T-cell (primary cell): ENCODE measurements around the gene MROH2A. TPM values are rescaled to one million over a fixed set of nuclear protein-coding genes. Genes with fewer than 3 reads are reported as not detected.
"Not testable (repeated sequence)": the region's sequence is repeated elsewhere in the genome, so short reads cannot be mapped to it uniquely, and the experiment has no call there.

Experiments
- ATAC-seq, 4 experiments: fragments of 200-7000 bp in 3 of 4; fragments of 150-1000 bp in 1 of 4; cut with Tn5 transposase; replicated peaks in 1 of 4; 1 replicate in 3 of 4; 2 replicates in 1 of 4; pipeline ENCODE4 v1.10.0; 2021; ENCODE audit warnings: moderate library complexity in 3 of 4, mild to moderate bottlenecking in 2 of 4, moderate number of reproducible peaks in 1 of 4
- CTCF ChIA-PET, 2 donors: fragments of 300-600 bp; sonication (Branson Sonifier 250); formaldehyde crosslinking; loops; one replicate each; lab custom pipeline; 2022; ENCODE audit warnings: antibody characterized with exemption in 2 of 2; lab: Charles Lee
- POLR2A ChIA-PET, 2 donors: fragments of 300-600 bp; sonication (Branson Sonifier 250); formaldehyde crosslinking; loops; one replicate each; lab custom pipeline; 2022; ENCODE audit warnings: antibody characterized with exemption in 2 of 2; lab: Charles Lee
- DNase-seq, 35 experiments: peaks; one replicate each; pipeline versions ENCODE4 v3.0.0 to v3.0.0-alpha.2; 2013 to 2023
- H3K27ac ChIP-seq: one replicate; pipeline ENCODE4 v1.5.1; 2013; ENCODE audit warnings: low read length
- H3K27me3 ChIP-seq, 2 experiments: replicated peaks in 1 of 2; 1 replicate in 1 of 2; 2 replicates in 1 of 2; pipeline versions ENCODE4 v1.6.1 to v1.7.0; 2013; ENCODE audit warnings: low read length in 1 of 2, mixed read lengths in 1 of 2; ENCODE audit not compliant: control insufficient read depth in 2 of 2, insufficient read depth in 2 of 2; ENCODE audit errors: extremely low read depth in 1 of 2
- H3K36me3 ChIP-seq, 2 donors: 1 replicate in 1 of 2; 2 replicates in 1 of 2; pipeline versions ENCODE4 v1.6.1 to v1.7.0; 2013; ENCODE audit warnings: low read length in 1 of 2; ENCODE audit not compliant: control insufficient read depth in 2 of 2, insufficient read depth in 1 of 2; ENCODE audit errors: extremely low read depth in 1 of 2
- H3K4me1 ChIP-seq, 2 experiments: 1 replicate in 1 of 2; 2 replicates in 1 of 2; pipeline versions ENCODE4 v1.6.1 to v1.7.0; 2013; ENCODE audit warnings: low read length in 2 of 2, mixed read lengths in 1 of 2; ENCODE audit not compliant: insufficient read depth in 2 of 2, control insufficient read depth in 1 of 2; ENCODE audit errors: extremely low read depth in 1 of 2
- H3K4me3 ChIP-seq, 2 donors: 1 replicate in 1 of 2; 2 replicates in 1 of 2; pipeline versions ENCODE4 v1.5.1 to v1.7.0; 2013; ENCODE audit warnings: mild to moderate bottlenecking in 2 of 2, low read length in 1 of 2, moderate library complexity in 1 of 2; ENCODE audit not compliant: control insufficient read depth in 1 of 2; ENCODE audit errors: extremely low read depth in 1 of 2
- H3K9me3 ChIP-seq: 2 replicates; pipeline ENCODE4 v1.7.0; 2013
- H3K27ac Mint-ChIP-seq, 2 donors: one replicate each; pipeline ENCODE4 v1.8.0; 2020 to 2021; ENCODE audit warnings: mild to moderate bottlenecking in 2 of 2, mixed read lengths in 2 of 2
- H3K27me3 Mint-ChIP-seq, 2 donors: one replicate each; pipeline ENCODE4 v1.8.0; 2021 to 2022; ENCODE audit warnings: mixed read lengths in 2 of 2
- H3K36me3 Mint-ChIP-seq: one replicate; pipeline ENCODE4 v1.8.0; 2021; ENCODE audit warnings: mixed read lengths
- H3K4me1 Mint-ChIP-seq, 3 donors: one replicate each; pipeline ENCODE4 v1.8.0; 2020 to 2022; ENCODE audit warnings: mixed read lengths in 3 of 3, mild to moderate bottlenecking in 1 of 3
- H3K4me3 Mint-ChIP-seq, 3 donors: one replicate each; pipeline ENCODE4 v1.8.0; 2020 to 2022; ENCODE audit warnings: mild to moderate bottlenecking in 3 of 3, mixed read lengths in 3 of 3, moderate library complexity in 3 of 3
- H3K9me3 Mint-ChIP-seq, 3 donors: one replicate each; pipeline ENCODE4 v1.8.0; 2020 to 2022; ENCODE audit warnings: mixed read lengths in 3 of 3
- WGBS: methylation state at CpG from one replicate; pipeline ENCODE4 v1.1.5; 2013; ENCODE audit warnings: missing lambda C conversion rate; ENCODE audit not compliant: insufficient coverage; 5-methylcytosine and 5-hydroxymethylcytosine counted together
- total RNA-seq, 35 experiments: library from RNA in 6 of 35; stranded (reverse) in 6 of 35; fragments of 120-200 nt in 1 of 35; gene quantifications; one replicate each; pipeline versions ENCODE4 v1.2.1 to v1.2.4 and lab custom pipeline; 2013 to 2026

MROH2A gene
- total RNA-seq, 5 donors from 2014 or later (not counting 1 experiment from before 2014, with no cell fraction given), result not detected

GRCh38 chr2:233745073-233745755, 32.9 kb upstream of the MROH2A start:
- ATAC-seq, result no peak
- H3K27me3 Mint-ChIP-seq, result peaks cover 33 to 38% of the 10 kb centered on the region in 2 donors
- no peak overlapping the region for H3K27ac ChIP-seq

GRCh38 chr2:233745838-233746237, 32.3 kb upstream of the MROH2A start:
- CTCF ChIA-PET, H3K4me1 ChIP-seq, ATAC-seq, H3K4me3 ChIP-seq, H3K27ac Mint-ChIP-seq, H3K36me3 Mint-ChIP-seq, POLR2A ChIA-PET, H3K9me3 ChIP-seq, H3K4me3 Mint-ChIP-seq, H3K9me3 Mint-ChIP-seq, H3K27ac ChIP-seq, H3K4me1 Mint-ChIP-seq, DNase-seq, H3K36me3 ChIP-seq: not testable (repeated sequence)
- no CpG with 5 or more reads among the region's 2 CpGs for WGBS
- H3K27me3 ChIP-seq, result peaks cover 0 to 22% of the 10 kb centered on the region in 2 experiments
- H3K27me3 Mint-ChIP-seq, result peaks cover 33 to 37% of the 10 kb centered on the region in 2 donors

More at GRCh38 chr2:233745073-233745755, 32.9 kb upstream of the MROH2A start:
- Mint-ChIP-seq H3K9me3 (peaks cover 3 to 8% (median 7%) of the 10 kb centered on the region in 3 donors), H3K36me3 (no peaks in the 10 kb centered on the region), H3K27ac (no peak overlapping the region), H3K4me1 (no peaks in the 10 kb centered on the region), H3K4me3 (no peak overlapping the region)
- ChIA-PET POLR2A (no interaction called here), CTCF (no interaction called here)
- no peaks in the 10 kb centered on the region for H3K36me3 ChIP-seq
- H3K27me3 ChIP-seq, result peaks cover 0 to 18% of the 10 kb centered on the region in 2 experiments
- no peak for DNase-seq
- H3K4me1 ChIP-seq, result no peaks in the 10 kb centered on the region
- WGBS, result 79% methylated on average over 2 of the region's 5 CpGs
- H3K9me3 ChIP-seq, result no peaks in the 10 kb centered on the region
- H3K4me3 ChIP-seq, result no peak overlapping the region

GRCh38 chr2:233746475-233747282, 31.5 kb upstream of the MROH2A start:
- Histone ChIP-seq H3K4me3 (no peak overlapping the region), H3K27ac (no peak overlapping the region), H3K4me1 (no peaks in the 10 kb centered on the region), H3K9me3 (no peaks in the 10 kb centered on the region), H3K27me3 (peaks cover 0 to 22% of the 10 kb centered on the region in 2 experiments), H3K36me3 (no peaks in the 10 kb centered on the region)
- no peaks in the 10 kb centered on the region for H3K36me3 Mint-ChIP-seq
- 60% methylated on average over 4 of the region's 10 CpGs for WGBS
- no peak for DNase-seq
- H3K9me3 Mint-ChIP-seq, result peaks cover 6 to 17% (median 8%) of the 10 kb centered on the region in 3 donors
- no peaks in the 10 kb centered on the region for H3K4me1 Mint-ChIP-seq
- H3K4me3 Mint-ChIP-seq, result no peak overlapping the region
- CTCF ChIA-PET, result no interaction called here
- peaks cover 35 to 41% of the 10 kb centered on the region in 2 donors for H3K27me3 Mint-ChIP-seq
- POLR2A ChIA-PET, result no interaction called here
- ATAC-seq, result no peak
- H3K27ac Mint-ChIP-seq, result no peak overlapping the region

- ChIA-PET POLR2A (no interaction called here), CTCF (no interaction called here)
- Mint-ChIP-seq H3K4me3 (no peak overlapping the region), H3K27me3 (peaks cover 37 to 41% of the 10 kb centered on the region in 2 donors), H3K4me1 (no peaks in the 10 kb centered on the region), H3K36me3 (no peaks in the 10 kb centered on the region), H3K27ac (no peak overlapping the region), H3K9me3 (peaks cover 7 to 19% (median 8%) of the 10 kb centered on the region in 3 donors)
- no peaks in the 10 kb centered on the region for H3K9me3 ChIP-seq
- no peak overlapping the region for H3K27ac ChIP-seq
- no peak overlapping the region for H3K4me3 ChIP-seq
- ATAC-seq, result no peak
- no peaks in the 10 kb centered on the region for H3K36me3 ChIP-seq
- H3K4me1 ChIP-seq, result no peaks in the 10 kb centered on the region
- DNase-seq, result no peak
- H3K27me3 ChIP-seq, result peaks cover 0 to 20% of the 10 kb centered on the region in 2 experiments
- WGBS, result 100% methylated on average over 1 of the region's 6 CpGs
Measured at GRCh38 chr2:233747283-233747544, 30.9 kb upstream of the MROH2A start.

GRCh38 chr2:233750689-233751088, 27.4 kb upstream of the MROH2A start:
- H3K4me3 ChIP-seq, H3K4me3 Mint-ChIP-seq, H3K36me3 ChIP-seq, ATAC-seq, H3K36me3 Mint-ChIP-seq, CTCF ChIA-PET, H3K4me1 ChIP-seq, H3K27ac ChIP-seq, H3K9me3 ChIP-seq, POLR2A ChIA-PET, H3K27ac Mint-ChIP-seq, DNase-seq, H3K4me1 Mint-ChIP-seq: not testable (repeated sequence)
- Mint-ChIP-seq H3K9me3 (peaks cover 7 to 19% (median 8%) of the 10 kb centered on the region in 3 donors), H3K27me3 (peaks cover 36 to 39% of the 10 kb centered on the region in 2 donors)
- 80% methylated on average over 1 of the region's 2 CpGs for WGBS
- peaks cover 0 to 14% of the 10 kb centered on the region in 2 experiments for H3K27me3 ChIP-seq

GRCh38 chr2:233751212-233752009, 26.7 kb upstream of the MROH2A start:
- H3K36me3 Mint-ChIP-seq, DNase-seq, H3K27ac ChIP-seq, H3K4me1 ChIP-seq, H3K36me3 ChIP-seq, H3K4me3 Mint-ChIP-seq, CTCF ChIA-PET, POLR2A ChIA-PET, ATAC-seq, H3K4me3 ChIP-seq, H3K4me1 Mint-ChIP-seq, H3K9me3 ChIP-seq, H3K27ac Mint-ChIP-seq: not testable (repeated sequence)
- peaks cover 0 to 13% of the 10 kb centered on the region in 2 experiments for H3K27me3 ChIP-seq
- Mint-ChIP-seq H3K27me3 (peaks cover 33 to 38% of the 10 kb centered on the region in 2 donors), H3K9me3 (peaks cover 7 to 19% (median 8%) of the 10 kb centered on the region in 3 donors)
- 20% methylated on average over 1 of the region's 2 CpGs for WGBS
